K562 treated with DMSO at 1 percent for 4 hours (cell line): Measurements from ENCODE around the gene CCDC106. TPM values are rescaled to one million over a fixed set of nuclear protein-coding genes. Genes with fewer than 3 reads are reported as not detected.

Experiments
- total RNA-seq: library from RNA; unstranded; fragments of 300-600 nt; gene quantifications from 2 replicates; pipeline ENCODE4 v1.2.3, GENCODE V29; 2022; ENCODE audit not compliant: insufficient read depth

Gene CCDC106
- 30.7 and 33.6 TPM in 2 replicates for total RNA-seq

DNA sequence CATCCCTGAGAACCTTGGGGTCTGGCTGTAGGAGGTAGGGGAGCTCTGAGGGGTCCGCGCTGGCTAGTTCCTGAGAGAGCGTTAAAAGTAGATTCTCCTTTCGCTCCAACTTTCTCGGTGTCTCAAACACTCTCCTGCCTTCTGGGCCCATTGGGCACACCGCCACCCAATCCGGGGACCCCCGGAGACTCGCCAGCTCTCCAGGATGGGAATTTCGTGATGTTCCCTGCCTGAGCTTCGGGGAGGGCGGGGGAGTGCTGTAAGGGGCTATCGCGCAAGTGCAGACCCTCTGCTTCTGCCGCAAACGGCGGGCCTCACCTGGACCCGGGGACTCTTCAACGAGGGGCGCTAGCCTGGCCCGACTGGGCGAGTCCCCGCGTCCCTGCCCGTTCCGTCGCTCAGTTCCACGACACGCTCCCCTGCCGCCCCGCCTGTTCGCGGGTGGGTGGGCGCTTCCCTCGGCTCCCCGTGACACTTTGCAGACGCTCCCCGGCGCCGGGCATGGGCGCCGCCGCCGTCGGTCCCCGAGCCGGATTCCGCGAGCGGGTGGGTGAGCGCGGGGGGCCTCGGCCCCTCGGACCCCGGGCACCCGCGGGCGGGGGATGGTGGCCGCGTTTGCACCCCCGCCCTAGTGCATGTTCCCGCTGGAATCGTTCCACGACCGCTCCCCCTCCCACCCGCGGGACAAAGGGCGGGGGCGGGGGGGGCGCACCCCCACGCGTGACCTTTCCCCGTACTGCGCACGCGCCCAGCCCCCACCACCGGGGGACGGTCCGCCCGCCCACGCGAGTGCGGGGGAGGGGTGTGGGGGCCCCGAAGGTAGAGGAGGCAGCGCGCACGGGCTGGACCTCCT, at the start of gene CCDC106:
CCDC106 (plus strand) TSS at position 481 of the 853 bp plus-strand sequence. CDS start 835 bp downstream, outside the sequence.

GRCh38 chr19:55599468-55599841, 48.6 kb upstream of the CCDC106 start, which contains the start of gene FIZ1:
Gene FIZ1 (minus strand): TSS chr19:55599517. CDS start chr19:55597865, 1,652 bp downstream.

GRCh38 chr19:55599842-55600661, 48.0 kb upstream of the CCDC106 start, which contains the start of gene ZNF524:
Gene ZNF524 (plus strand): TSS chr19:55600288. CDS start chr19:55602113, 1,825 bp downstream.

DNA sequence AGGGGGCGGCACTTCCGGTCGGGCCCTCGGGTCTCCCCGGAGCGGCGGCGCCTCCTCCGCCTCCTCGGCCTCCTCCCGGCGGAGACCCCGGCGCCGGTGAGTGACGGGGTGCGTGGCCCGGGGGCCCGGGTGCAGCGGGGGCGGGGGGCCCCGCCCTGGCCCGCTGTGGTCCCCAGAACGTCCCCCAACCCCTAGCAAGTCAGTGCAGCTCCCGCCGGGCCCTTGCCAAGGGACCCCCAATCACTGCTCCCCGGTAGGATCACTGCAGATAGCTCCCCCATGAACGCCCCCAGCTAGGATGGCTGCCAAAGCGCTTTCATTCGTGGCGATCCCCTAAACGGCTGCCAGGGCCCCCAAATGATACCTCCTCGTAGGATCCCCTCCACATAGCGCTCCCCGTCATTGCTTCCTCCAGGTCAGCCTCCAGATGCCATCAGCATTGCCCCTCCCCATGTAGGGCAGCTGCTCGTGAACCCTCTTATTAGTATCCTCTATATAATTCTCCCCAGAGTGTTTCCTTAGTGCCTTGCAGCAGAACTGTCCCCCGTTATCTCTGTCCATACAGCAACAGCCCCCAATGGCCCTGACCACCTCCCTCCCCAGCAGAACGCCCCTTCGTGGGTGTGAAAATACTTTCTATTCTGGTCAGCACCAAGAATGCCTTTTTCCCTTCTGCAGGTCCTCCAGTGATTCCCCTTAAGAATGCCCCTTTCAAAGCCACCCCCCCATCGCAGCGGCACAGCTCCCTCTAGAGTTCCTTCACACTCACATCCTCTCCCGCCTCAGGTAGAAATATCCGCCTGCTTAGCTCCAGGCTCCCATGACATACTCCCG, 42.2 kb upstream of the CCDC106 start, which contains the start of gene ZNF865:
ZNF865 (plus strand) TSS at position 11 of the 834 bp plus-strand sequence. CDS start 7,972 bp downstream, outside the sequence.

GRCh38 chr19:55624109-55625003, 23.7 kb upstream of the CCDC106 start, which contains the start of gene ZNF784:
Gene ZNF784 (minus strand): TSS chr19:55624566. CDS start chr19:55624561, 5 bp downstream.

DNA sequence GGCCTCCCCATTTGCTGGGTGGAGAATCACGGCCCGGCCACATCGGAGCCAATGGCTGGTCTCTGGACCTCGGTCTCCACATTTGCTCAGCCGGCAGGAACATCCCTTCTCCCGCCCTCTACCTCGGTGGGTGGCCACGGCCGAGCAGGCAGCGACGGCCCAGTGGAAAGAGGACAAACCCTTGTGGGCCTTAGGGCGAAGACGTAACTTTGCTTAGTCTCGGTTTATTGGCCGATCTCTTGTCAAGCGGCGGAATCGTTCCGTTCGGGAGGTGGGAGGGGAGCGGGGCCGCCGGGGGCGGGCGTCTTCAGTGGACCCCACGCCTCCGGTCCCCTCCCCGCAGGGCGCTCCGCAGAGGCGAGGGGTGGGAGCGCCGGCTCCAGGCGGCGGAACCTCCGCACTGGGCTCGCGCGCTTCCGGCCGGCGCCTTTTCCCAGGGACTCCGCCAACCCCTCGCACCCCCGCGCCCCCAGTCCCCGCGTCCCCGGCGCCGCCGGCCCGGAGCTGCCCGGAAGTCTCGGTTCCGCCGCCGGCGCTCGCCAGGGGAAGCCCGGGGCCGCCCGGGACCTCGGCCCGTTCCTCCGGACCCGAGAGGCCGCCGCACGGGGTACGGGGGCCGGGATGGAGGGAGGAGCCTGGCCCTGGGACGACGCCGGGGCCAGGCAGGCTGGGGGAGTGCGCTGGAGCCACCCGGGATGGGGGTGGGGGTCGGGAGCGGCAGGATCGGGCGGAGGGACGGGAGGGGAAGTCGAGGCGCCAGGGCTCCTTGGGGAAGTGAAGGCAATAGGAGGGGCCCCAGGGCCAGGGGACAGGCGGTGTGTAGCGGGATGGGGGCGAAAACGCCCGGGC, 7.2 kb upstream of the CCDC106 start, which contains the start of gene ZNF580:
ZNF580 (plus strand) TSS at position 426 of the 849 bp plus-strand sequence. CDS start 1,507 bp downstream, outside the sequence.

DNA sequence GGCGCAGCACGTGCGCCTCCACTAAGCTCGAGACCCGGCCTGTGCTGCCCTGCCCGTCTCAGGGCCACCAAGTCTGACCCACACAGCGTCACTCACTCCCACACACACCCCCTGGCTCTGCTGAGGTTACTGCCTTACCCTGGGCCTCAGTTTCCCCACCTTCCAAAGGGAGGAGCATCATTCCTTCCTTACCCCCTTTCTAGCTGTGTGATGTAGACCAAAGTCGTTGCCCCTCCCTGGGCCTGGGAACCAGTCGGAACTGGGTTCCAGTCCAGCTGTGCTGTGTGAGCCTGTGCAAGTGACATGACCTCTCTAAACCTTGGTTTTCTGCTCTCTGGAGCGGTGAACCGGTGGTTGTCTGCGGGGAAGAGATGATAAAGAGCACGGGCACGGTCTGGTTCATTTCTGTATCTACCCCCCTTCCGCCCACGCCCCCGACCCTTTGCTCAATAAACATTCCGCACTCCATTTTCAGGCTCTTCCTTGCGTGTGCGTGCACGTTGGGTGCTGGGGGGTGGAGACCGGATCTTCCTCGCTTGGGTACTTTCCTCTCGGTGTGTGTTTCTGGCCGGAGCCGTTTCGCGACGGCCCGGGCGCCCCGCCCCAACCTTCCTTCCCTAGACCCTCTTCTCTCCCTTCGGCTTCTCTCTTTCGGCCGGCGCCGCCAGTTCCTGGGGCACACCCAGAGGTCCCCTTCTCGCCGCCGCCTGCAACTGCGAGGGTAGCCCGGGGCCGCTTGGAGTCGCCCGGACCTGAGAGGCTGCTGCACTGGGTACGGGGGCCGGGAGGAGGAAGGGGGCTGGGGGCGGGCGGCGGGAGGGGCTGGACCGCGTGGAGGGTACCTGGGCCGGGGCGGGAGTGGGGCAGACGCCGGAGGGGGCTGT, 4.8 kb upstream of the CCDC106 start, which contains the start of gene ZNF581:
ZNF581 (plus strand) TSS at position 647 of the 884 bp plus-strand sequence. CDS start 923 bp downstream, outside the sequence.

GRCh38 chr19:55654868-55655647, 7.0 kb downstream of the CCDC106 start, which contains the start of gene U2AF2:
Gene U2AF2 (plus strand): TSS chr19:55655035. CDS start chr19:55655105, 70 bp downstream.

DNA sequence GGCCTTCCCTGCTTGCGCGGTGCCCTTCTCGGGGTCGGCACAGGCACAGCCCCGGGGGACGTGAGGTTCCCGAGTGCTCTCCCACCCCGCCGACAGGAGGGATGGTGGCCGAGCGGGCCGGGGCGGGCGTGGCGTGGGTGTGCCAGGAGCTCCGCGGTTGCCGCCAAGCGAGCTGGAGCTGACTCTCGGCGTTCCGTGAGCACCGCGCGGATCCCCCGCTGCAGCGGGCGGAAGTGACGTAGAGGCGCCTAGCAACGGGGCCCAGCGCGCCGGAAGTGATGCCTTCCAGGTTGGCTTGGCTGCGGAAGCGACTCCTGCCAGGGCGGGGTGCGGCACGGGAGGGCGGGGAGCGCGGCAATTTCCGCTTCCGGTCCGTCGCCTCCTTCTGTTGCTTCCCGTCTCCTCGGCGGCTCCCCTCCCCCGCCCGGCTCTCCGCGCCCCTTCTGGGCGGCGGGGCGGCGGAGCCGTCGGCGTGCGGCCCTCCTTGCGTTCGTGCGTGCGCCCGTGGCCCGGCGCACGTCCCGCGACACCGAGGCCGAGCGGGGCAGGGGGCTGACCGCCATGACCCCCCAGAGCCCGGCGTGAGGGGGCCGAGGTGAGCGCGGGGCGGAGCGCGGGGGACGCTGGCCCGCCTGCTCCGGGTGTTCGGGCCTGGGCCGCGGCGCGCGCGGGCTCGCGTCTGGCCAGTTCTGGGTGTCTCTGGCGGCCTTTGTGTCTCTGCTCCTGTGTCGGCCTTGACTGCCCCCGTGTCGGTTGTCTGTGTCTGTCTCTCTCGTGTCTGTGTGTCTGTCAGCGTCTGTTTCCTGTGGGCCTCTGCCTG, 27.0 kb downstream of the CCDC106 start, which contains the start of gene EPN1:
EPN1 (plus strand) TSS at position 386 of the 820 bp plus-strand sequence. CDS start 3,402 bp downstream, outside the sequence.

Other genes with a start within 250 kb of the CCDC106 start
- 377 and 436 TPM in 2 replicates for gene UBE2S, start 240.4 kb upstream of the CCDC106 start, total RNA-seq
- gene SHISA7, start 204.9 kb upstream of the CCDC106 start, total RNA-seq, result not detected in 2 replicates
- gene ISOC2, start 186.6 kb upstream of the CCDC106 start, total RNA-seq, result 94.9 and 118 TPM in 2 replicates
- not detected in 2 replicates for gene C19orf85, start 183.5 kb upstream of the CCDC106 start, total RNA-seq
- gene ZNF628, start 171.6 kb upstream of the CCDC106 start, total RNA-seq, result 10.4 and 18.8 TPM in 2 replicates
- 37.1 and 38.8 TPM in 2 replicates for gene NAT14, start 163.0 kb upstream of the CCDC106 start, total RNA-seq
- gene SSC5D, start 159.8 kb upstream of the CCDC106 start, total RNA-seq, result 0.25 TPM in 1 of 2 replicates, not detected in the other
- not detected in 2 replicates for gene SBK2, start 111.1 kb upstream of the CCDC106 start, total RNA-seq
- gene SBK3, start 102.7 kb upstream of the CCDC106 start, total RNA-seq, result not detected in 2 replicates
- gene ZNF579, start 67.4 kb upstream of the CCDC106 start, total RNA-seq, result 12.2 and 14.3 TPM in 2 replicates
- 13.4 and 17.2 TPM in 2 replicates for gene FIZ1, start 48.7 kb upstream of the CCDC106 start, total RNA-seq
- gene ZNF524, start 47.9 kb upstream of the CCDC106 start, total RNA-seq, result 34.2 and 37.8 TPM in 2 replicates
- 28.3 and 33.7 TPM in 2 replicates for gene ZNF865, start 42.6 kb upstream of the CCDC106 start, total RNA-seq
- 5.5 and 6.5 TPM in 2 replicates for gene ZNF784, start 23.6 kb upstream of the CCDC106 start, total RNA-seq
- 52.4 and 60.5 TPM in 2 replicates for gene ZNF580, start 7.2 kb upstream of the CCDC106 start, total RNA-seq
- 57.6 and 69.0 TPM in 2 replicates for gene ZNF581, start 4.6 kb upstream of the CCDC106 start, total RNA-seq
- gene U2AF2, start 6.8 kb downstream of the CCDC106 start, total RNA-seq, result 167 and 168 TPM in 2 replicates
- gene EPN1, start 27.0 kb downstream of the CCDC106 start, total RNA-seq, result 100 and 102 TPM in 2 replicates
- not detected in 2 replicates for gene NLRP9, start 90.2 kb downstream of the CCDC106 start, total RNA-seq
- 1.7 and 2.4 TPM in 2 replicates for gene RFPL4A, start 110.9 kb downstream of the CCDC106 start, total RNA-seq
- gene RFPL4AL1, start 120.9 kb downstream of the CCDC106 start, total RNA-seq, result not detected in 2 replicates
- 0.33 and 0.83 TPM in 2 replicates for gene NLRP11, start 183.8 kb downstream of the CCDC106 start, total RNA-seq
- gene NLRP4, start 188.3 kb downstream of the CCDC106 start, total RNA-seq, result 0.59 and 1.3 TPM in 2 replicates